Brain microvascular endothelial cell (primary cell): Measurements from ENCODE around the gene RASSF1.

Experiments used
- DNase-seq: peaks from one replicate; pipeline ENCODE4 v3.0.0-alpha.2; 2020
- H3K27ac ChIP-seq: fragments of 250-450 bp; sonication (Bioruptor Pico); 2 replicates; pipeline ENCODE4 v1.5.1; 2020; ENCODE audit warnings: mild to moderate bottlenecking, moderate library complexity
- H3K27me3 ChIP-seq: fragments of 250-450 bp; sonication (Bioruptor Pico); replicated peaks from 2 replicates; pipeline ENCODE4 v1.5.1; 2020; ENCODE audit warnings: mild to moderate bottlenecking
- H3K36me3 ChIP-seq: fragments of 250-450 bp; sonication (Bioruptor Pico); replicated peaks from 2 replicates; pipeline ENCODE4 v1.5.1; 2020; ENCODE audit warnings: mild to moderate bottlenecking
- H3K4me3 ChIP-seq: 2 replicates; pipeline ENCODE4 v1.5.1; 2011; ENCODE audit warnings: low read depth, mild to moderate bottlenecking, control low read depth, low read length, moderate library complexity
- in situ Hi-C: cut with HindIII; loops from 2 replicates; pipeline ENCODE4 v1.10.0; 2017; ENCODE audit warnings: low sequenced_read_pairs, low pct_ligation_motif_present
- TF ChIP-seq, protein P1 (sequence below): IDR thresholded peaks from 2 replicates; pipeline ENCODE4 v1.5.1; 2011; ENCODE audit warnings: low read depth, mild to moderate bottlenecking, moderate library complexity, low read length, control low read depth, inconsistent platforms; ENCODE audit errors: missing control alignments

RASSF1 gene

DNA sequence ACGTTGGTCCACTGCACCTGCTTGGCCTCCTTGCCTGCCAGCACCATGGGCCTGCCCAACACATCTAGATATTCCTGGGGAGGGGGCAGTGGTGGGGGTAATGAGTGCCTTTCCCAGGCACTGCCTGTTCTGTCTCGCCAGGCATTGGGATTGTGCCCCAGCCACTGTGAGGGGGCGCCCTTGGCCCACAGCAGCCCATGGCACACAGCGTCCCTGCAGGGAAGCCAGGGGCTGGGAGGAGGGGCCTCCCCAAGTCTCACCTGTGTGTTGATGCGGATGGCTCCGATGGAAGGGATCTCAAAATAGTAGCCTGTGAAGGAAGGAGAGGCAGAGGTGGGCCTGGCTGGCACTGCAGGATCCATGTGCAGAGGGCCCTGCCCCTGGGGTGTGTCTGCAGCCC, 37.4 kb upstream of the RASSF1 start:
- in situ Hi-C loops: no loop called here
- TF ChIP-seq, protein P1, sequence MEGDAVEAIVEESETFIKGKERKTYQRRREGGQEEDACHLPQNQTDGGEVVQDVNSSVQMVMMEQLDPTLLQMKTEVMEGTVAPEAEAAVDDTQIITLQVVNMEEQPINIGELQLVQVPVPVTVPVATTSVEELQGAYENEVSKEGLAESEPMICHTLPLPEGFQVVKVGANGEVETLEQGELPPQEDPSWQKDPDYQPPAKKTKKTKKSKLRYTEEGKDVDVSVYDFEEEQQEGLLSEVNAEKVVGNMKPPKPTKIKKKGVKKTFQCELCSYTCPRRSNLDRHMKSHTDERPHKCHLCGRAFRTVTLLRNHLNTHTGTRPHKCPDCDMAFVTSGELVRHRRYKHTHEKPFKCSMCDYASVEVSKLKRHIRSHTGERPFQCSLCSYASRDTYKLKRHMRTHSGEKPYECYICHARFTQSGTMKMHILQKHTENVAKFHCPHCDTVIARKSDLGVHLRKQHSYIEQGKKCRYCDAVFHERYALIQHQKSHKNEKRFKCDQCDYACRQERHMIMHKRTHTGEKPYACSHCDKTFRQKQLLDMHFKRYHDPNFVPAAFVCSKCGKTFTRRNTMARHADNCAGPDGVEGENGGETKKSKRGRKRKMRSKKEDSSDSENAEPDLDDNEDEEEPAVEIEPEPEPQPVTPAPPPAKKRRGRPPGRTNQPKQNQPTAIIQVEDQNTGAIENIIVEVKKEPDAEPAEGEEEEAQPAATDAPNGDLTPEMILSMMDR: no peak
- DNase-seq: no peak
- Histone ChIP-seq H3K27me3 (no peaks in the 10 kb centered on the region), H3K36me3 (no peaks in the 10 kb centered on the region), H3K4me3 (no peak overlapping the region), H3K27ac (no peak overlapping the region)

DNA sequence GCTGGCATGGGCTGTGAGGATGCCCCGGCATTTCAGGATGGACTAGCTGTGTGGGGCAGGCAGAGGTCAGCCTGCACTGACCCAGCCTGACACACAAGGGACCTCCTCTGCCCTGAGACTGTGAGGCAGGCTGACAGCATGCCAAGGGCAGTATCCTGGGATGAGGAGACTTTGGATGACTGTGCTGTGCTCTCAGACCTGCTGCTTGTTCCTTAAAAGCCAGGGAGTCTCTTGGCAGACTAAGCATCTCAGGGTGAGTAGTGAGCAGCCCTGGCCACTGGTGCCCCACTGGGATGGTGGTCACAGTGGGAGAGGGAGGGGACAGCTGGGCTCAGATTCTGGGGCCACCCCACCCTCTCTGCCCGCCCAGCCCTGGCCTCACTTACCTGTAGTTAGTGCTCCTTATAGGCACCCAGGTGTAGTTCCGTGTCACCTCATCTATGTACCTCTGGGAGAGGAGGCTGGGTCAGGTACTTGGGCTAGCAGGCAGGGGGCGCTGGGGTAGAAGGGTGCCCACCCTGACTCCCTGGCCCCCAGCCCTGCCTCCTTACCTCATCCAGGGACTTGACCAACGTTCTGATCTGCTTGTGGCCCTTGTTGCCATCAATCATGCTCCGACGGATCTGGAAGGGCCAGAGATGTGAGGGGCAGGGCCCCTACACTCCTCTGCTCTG, 34.8 kb upstream of the RASSF1 start:
- no peak for DNase-seq
- Histone ChIP-seq H3K27me3 (no peaks in the 10 kb centered on the region), H3K4me3 (no peak overlapping the region), H3K27ac (no peak overlapping the region), H3K36me3 (no peaks in the 10 kb centered on the region)
- in situ Hi-C loops: no loop called here
- TF ChIP-seq, protein P1: peak; percentile 18

DNA sequence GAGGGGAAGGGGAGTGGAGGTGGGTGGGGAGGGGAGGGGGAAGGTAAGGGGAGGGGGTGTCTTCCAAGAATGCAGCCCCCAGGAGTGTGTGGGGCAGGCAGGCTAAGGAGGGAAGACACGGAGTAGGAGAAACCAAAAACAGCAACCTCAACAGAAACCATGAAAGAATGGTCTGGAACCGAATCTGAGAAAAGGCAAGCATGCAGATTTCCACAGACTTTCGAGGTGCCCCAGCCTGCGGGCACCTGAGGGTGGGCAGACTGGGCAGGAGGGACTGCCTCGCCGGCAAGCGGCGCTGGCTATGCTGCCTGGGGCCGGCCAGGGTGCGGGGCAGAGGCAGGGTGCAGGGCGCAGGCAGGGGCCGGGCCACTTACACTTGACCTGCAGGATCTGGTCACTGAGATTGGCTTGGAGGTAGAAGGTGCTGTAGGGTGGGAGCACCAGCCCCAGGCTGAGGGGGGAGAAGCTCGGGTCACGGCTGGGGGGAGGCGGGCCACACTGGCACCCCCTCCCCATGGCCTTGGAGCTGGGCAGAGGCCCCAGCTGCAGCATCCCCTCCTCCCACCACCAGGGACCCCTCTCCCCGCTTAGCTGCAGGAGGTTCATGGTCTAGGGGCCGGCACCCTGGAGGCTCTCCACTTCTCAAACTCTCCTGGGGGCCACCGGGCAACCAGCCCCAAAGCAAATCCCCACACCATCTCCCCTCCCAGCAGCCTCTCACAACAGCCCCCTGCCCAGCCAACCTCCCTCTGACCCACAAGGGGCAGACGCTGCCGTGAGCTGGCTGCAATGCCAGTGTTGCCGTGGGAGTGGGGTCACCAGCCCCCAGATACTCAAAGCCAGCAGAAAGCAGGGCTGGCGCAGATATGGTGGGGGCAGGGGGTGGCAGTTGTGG, 34.0 kb upstream of the RASSF1 start:
- no peak for DNase-seq
- Histone ChIP-seq H3K27me3 (no peaks in the 10 kb centered on the region), H3K27ac (no peak overlapping the region), H3K4me3 (no peak overlapping the region), H3K36me3 (no peaks in the 10 kb centered on the region)
- in situ Hi-C loops: no loop called here
- TF ChIP-seq, protein P1: no peak

DNA sequence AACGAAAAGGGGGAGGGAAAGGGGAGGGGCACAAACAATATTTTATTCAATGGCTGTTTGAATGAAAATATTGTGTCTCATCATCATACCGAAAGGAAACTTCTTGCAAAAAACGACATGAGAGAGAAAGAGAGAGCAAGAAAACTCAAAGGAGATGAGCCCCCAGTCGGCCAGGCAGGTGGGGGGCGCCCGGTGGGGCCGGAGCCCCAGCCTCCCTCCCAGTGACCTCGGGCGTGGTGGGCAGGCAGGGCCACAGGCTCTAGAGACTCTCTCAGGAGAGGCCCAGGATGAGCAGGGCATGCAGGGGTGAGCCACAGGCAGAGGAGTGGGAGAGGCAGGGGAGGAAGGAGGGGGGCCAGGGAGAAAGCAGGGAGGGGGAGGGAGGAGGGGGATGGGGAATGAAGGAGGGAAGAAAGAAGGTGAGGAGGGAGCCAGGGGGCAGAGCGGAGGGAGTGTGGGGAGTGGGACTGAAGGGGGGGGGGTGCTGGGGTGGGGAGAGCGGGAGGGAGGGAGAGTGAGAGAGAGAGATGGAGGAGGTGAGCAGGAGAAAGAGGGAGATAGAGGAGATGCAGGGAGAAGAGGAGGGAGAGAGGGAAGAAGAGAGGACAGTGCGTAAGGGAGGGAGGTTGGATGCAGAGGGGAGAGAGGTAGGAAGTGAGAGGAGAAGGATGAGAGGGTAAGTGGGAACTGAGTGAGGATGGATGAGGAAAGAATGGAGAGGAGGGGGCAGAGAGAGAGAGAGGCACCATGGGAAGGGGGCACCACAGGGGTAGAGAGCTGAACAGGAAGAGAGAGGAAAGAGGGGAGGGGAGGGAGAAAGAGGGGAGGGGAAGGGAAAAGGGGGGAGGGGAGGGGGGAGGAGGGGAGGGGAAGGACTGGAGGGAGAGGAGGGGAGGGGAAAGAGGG, 32.8 kb upstream of the RASSF1 start:
- Histone ChIP-seq H3K27me3 (no peaks in the 10 kb centered on the region), H3K4me3 (no peak overlapping the region), H3K27ac (no peak overlapping the region), H3K36me3 (no peaks in the 10 kb centered on the region)
- TF ChIP-seq, protein P1: no peak
- in situ Hi-C loops: no loop called here
- no peak for DNase-seq

DNA sequence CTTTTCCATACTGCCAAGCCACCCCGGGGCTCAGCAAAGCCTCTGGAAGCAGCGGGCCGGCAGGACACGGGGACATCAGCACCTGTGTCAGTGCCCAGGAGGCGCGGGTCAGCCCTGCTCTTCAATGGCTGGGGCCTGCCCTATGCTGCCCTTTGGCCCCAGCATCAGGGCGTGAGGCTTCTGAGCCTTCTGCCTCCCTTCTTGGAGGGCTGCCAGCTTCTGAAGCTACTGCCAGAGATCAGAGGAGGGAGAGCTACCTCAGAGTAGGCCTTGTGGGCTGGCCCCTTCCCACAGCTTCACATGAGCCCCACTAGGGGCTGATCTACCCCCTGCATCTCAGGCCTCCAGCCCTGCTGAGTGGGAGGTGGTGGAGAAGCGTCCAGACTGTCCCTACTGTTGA, 31.7 kb upstream of the RASSF1 start:
- Histone ChIP-seq H3K36me3 (no peaks in the 10 kb centered on the region), H3K4me3 (no peak overlapping the region), H3K27ac (no peak overlapping the region), H3K27me3 (no peaks in the 10 kb centered on the region)
- TF ChIP-seq, protein P1: no peak
- in situ Hi-C loops: no loop called here
- DNase-seq: no peak
